HG03354 (cell line): ENCODE measurements around the gene AP1S3.
"Not testable (repeated sequence)": the region's sequence is repeated elsewhere in the genome, so short reads cannot be mapped to it uniquely, and the experiment has no call there.

ENCODE experiments used
- ATAC-seq: cut with Tn5 transposase; IDR thresholded peaks from one replicate; pipeline ENCODE4 v1.9.1; 2021; ENCODE audit warnings: mild to moderate bottlenecking; ENCODE audit not compliant: unreplicated experiment, poor library complexity, severe bottlenecking

AP1S3 gene

GRCh38 chr2:223814764-223815163 is 22.6 kb downstream of the AP1S3 start:
- ATAC-seq, result not testable (repeated sequence)

GRCh38 chr2:223813329-223813728 is 24.1 kb downstream of the AP1S3 start:
- no peak for ATAC-seq

GRCh38 chr2:223811757-223812156 is 25.6 kb downstream of the AP1S3 start:
- no peak for ATAC-seq

- no peak for ATAC-seq
Measured at GRCh38 chr2:223805008-223805407, 32.4 kb downstream of the AP1S3 start.

GRCh38 chr2:223801736-223802135 is 35.6 kb downstream of the AP1S3 start:
- ATAC-seq, result no peak

GRCh38 chr2:223800908-223801307 is 36.5 kb downstream of the AP1S3 start:
- no peak for ATAC-seq

- ATAC-seq, result peak; percentile 99
Measured at GRCh38 chr2:223797811-223798721, 39.3 kb downstream of the AP1S3 start.

GRCh38 chr2:223797037-223797436 is 40.3 kb downstream of the AP1S3 start:
- no peak for ATAC-seq

GRCh38 chr2:223789423-223789822 is 48.0 kb downstream of the AP1S3 start:
- ATAC-seq, result no peak

- no peak for ATAC-seq
Measured at GRCh38 chr2:223788826-223789225, 48.6 kb downstream of the AP1S3 start.

GRCh38 chr2:223788106-223788505 is 49.3 kb downstream of the AP1S3 start:
- ATAC-seq, result not testable (repeated sequence)

GRCh38 chr2:223787358-223787757 is 50.0 kb downstream of the AP1S3 start:
- peak; percentile 46 for ATAC-seq

GRCh38 chr2:223786943-223787342 is 50.4 kb downstream of the AP1S3 start:
- peak; percentile 52 for ATAC-seq

- no peak for ATAC-seq
Measured at GRCh38 chr2:223786236-223786635, 51.1 kb downstream of the AP1S3 start.

- ATAC-seq, result no peak
Measured at GRCh38 chr2:223784221-223784772, 53.1 kb downstream of the AP1S3 start.

- no peak for ATAC-seq
Measured at GRCh38 chr2:223782629-223783028, 54.8 kb downstream of the AP1S3 start.

GRCh38 chr2:223781560-223781959 is 55.8 kb downstream of the AP1S3 start:
- no peak for ATAC-seq

- peak; percentile 95 for ATAC-seq
Measured at GRCh38 chr2:223779877-223780276, 57.5 kb downstream of the AP1S3 start.

GRCh38 chr2:223774193-223774592 is 63.2 kb downstream of the AP1S3 start:
- ATAC-seq, result no peak

GRCh38 chr2:223772363-223772762 is 65.0 kb downstream of the AP1S3 start:
- ATAC-seq, result no peak

GRCh38 chr2:223771475-223771874 is 65.9 kb downstream of the AP1S3 start:
- no peak for ATAC-seq
